SH-SY5Y (cell line): ENCODE data around the gene YY1.

Experiments used
- GATA2 ChIP-seq: IDR thresholded peaks from 2 replicates; pipeline ENCODE4 v1.6.1; 2011; ENCODE audit warnings: mild to moderate bottlenecking, low read depth, low read length
- GATA3 ChIP-seq: IDR thresholded peaks from 2 replicates; pipeline ENCODE4 v1.6.1; 2011; ENCODE audit warnings: low read depth, mild to moderate bottlenecking, low read length, moderate library complexity

DNA sequence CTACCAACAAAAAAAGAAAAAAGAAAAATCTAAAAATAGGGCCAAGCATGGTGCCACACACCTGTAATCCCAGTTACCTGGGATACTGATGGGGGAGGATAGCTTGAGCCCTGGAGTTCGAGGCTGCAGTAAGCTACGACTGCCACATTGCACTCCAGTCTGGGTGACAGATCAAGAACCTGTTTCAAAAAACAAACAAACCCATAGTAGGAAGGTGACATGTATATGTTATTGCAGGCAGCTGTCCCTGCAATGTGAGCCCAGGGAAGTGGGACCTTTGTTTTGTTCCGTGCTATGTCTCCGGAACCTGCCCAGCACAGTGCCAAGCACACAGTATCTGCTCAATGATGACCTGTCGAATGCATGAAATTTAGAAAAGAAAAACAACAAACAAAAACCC, 37.2 kb upstream of the YY1 start:
- TF ChIP-seq GATA3 (no peak), GATA2 (no peak)
